T1000 (cell line): ENCODE measurements around the gene MATCAP1.

Experiments
- DNase-seq: peaks from one replicate; lab custom pipeline; 2025; ENCODE audit warnings: mixed read lengths; lab: John Stamatoyannopoulos, UW

MATCAP1 gene

GRCh38 chr16:67208154-67208896 is 24.6 kb upstream of the MATCAP1 start:
- DNase-seq, result no peak

DNA sequence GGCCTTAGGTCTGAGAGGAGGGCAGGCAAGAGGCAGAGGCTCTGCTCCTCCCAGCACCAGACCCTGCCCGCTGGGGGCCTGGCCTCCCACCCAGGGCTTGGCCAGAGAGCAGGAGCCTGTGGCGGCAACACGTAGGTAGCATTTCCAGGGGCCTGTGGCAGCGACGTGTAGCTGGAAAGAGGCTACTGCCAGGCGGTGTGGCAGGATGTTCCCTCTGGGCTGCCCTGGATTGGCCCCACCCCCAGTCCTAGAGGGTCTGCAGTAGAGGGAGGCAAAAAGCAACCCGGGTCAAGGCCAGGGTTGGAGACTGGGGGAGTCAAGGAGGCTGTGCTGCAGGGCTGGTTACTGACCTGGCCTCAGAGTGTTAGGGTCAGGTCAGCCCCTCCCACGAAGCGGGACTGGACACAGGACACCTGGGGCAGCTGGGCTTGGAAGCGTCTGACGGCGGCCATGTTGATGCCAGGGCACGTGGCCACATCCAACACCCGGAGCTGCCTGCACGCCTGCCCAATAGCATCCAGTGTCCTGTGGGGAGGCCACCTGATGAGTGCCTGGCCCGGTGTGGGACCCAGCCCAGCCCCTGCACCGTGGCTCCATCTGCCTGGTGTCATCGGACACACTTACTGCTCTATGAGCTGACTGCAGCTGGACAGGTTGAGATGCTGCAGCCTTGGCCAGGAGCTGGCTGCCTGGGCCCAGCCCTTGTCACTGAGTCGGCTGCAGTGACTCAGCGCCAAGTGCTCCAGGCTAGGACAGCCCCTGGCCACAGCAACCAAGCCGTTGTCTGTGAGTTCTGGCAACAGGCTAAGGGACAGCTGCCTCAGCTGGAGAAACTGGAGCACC is 23.7 kb upstream of the MATCAP1 start:
- DNase-seq, result peak; percentile 45

DNA sequence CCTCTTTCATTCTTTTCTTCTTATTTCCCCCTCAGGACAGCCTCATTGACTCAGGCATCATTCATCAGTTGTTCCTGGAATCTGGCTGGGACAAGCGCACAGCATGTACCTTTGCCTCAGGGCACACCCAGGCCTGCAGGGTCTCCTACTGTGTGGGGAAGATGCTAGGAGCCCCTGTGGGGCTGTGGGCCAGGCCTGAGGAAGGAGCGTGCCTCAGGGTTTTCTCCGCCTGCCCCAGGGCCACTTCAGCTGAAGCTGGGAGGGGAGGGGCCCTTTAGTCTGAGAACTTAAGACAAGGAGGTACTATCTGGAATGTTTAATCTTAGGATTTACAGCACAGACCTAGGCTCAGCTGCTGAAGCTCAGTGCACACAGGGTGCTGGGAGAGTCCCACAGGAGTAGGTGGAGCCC is 23.1 kb upstream of the MATCAP1 start:
- peak; percentile 62 for DNase-seq

DNA sequence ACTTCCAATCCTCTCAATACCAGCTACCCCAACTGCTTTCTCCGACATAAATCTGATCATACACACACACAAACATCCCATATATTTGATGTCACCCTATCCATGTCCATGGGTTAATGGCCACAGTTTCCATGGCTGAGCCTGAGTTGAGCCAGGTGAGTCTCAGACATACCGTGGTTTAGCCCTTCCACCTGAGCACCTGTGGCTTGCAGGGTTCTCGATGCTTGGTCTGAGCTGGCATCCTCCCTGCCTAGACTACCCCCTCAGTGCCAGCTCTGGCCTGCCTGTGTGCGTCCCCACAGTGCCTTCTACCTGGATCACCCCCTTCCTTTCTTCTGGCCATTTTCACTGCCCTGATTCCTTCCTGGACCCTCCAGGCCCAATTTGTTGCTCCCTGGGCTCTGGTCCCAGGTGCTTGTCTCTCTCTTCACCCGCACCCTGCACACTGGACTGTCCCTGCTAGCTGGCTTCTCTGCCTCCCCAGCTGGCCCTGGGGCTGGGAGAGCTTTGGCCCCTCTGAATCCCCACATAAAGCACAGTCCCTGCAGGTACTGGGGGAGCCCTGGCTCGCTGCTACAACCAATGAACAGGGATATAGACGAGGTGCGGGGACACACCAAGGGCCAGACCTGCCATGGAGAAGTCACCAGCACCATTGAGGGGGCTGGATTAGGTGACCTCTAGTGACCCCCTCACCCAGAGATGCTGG is 22.5 kb upstream of the MATCAP1 start:
- DNase-seq, result no peak

GRCh38 chr16:67204076-67204475 is 20.3 kb upstream of the MATCAP1 start:
- no peak for DNase-seq

DNA sequence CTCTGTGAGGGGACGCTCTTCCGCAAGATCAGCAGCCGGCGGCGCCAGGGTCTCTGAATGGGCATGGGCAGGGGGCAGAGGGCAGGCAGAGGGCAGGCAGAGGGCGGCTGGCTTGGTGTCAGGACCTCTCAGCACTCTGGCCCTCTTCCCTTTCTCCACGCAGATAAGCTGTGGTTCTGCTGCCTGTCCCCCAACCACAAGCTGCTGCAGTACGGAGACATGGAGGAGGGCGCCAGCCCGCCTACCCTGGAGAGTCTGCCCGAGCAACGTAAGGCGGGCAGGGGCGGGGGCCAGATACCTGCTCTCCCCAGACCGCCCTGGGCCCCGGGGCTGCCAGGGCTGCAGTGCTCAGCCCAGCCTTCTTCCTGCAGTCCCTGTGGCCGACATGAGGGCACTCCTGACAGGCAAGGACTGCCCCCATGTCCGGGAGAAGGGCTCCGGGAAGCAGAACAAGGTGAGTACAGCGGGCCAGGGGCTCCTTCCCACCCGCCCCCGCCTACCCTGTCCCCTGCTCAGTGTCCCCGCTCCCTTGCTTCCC is 19.3 kb upstream of the MATCAP1 start:
- no peak for DNase-seq

GRCh38 chr16:67202426-67202825 is 18.7 kb upstream of the MATCAP1 start:
- DNase-seq, result no peak

GRCh38 chr16:67201411-67202345 is 17.9 kb upstream of the MATCAP1 start:
- no peak for DNase-seq

DNA sequence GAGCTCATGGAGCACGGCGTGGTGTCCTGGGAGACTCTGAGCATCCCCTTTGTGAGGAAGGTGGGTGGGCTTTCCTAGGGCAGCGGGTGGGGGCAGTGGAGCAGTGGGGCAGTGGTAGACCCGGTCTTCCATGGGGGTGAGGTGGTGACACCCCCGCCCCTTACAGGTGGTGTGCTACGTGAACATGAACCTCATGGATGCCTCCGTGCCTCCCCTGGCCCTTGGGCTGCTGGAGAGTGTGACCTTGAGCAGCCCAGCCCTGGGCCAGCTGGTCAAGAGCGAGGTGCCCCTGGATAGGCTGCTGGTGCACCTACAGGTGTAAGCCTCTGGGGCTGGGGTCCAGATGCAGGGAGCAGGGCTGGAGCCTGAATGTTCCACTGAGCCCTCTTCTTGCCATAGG is 16.7 kb upstream of the MATCAP1 start:
- no peak for DNase-seq

- no peak for DNase-seq
These were observed 16.0 kb upstream of the MATCAP1 start for GRCh38 chr16:67199808-67200198.

- no peak for DNase-seq
These were observed 15.4 kb upstream of the MATCAP1 start, which contains the start of gene ELMO3 for GRCh38 chr16:67199011-67199807. Gene ELMO3 (plus strand): TSS chr16:67199131. CDS start chr16:67199327, 196 bp downstream.

DNA sequence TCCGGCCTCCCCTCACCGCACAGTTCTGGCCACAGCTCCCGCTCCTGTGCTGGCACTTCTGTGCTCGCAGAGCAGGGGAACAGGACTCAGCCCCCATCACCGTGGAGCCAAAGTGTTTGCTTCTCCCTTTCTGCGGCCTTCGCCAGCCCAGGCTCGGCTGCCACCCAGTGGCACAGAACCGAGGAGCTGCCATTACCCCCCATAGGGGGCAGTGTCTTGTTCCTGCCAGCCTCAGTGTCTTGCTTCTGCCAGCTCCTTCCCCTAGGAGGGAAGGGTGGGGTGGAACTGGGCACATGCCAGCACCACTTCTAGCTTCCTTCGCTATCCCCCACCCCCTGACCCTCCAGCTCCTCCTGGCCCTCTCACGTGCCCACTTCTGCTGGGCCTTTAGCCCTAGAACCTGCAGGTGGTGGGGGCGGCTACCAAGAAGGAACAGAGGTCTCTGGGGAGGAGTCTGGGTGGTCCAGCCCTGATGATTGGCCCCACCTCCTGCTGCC is 14.5 kb upstream of the MATCAP1 start:
- DNase-seq, result no peak

GRCh38 chr16:67197704-67198103 is 13.9 kb upstream of the MATCAP1 start:
- DNase-seq, result no peak

- no peak for DNase-seq
These were observed 13.1 kb upstream of the MATCAP1 start for GRCh38 chr16:67196881-67197280.

DNA sequence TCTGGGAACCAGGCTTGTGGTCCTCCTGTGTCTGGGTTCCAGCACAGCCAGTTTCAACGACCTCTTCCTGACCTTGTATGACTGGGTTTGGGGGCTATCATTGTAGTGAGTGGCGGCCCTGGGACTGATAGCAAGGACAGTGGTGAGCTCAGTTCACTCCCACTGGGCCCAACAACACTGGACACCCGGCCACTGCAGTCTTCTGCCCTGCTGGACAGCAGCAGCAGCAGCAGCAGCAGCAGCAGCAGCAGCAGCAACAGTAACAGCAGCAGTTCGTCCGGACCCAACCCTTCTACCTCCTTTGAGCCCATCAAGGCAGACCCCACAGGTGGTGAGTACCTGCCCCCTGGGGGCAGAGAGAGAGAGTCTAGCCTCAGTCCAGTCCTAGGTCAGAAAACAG is 11.9 kb upstream of the MATCAP1 start:
- no peak for DNase-seq

DNA sequence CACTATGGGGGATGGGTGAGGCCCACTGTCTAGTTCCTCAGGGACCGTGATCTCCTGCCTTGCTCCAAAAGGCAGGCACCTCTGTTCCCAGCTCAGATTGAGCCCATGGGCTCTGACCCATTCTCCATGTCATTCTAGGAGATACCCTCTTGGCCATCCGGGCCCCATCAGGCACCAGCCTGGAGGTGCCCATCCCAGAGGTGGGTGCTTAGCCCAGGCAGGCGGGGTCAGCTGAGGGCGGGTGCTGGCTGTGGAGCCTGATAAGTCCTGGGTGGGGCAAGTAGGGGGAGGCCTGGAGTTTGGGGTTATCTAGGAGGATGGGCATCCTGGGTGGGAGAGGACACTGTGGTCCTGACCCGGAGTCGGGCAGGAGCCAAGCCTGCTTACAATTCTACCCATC is 10.5 kb upstream of the MATCAP1 start:
- DNase-seq, result no peak

DNA sequence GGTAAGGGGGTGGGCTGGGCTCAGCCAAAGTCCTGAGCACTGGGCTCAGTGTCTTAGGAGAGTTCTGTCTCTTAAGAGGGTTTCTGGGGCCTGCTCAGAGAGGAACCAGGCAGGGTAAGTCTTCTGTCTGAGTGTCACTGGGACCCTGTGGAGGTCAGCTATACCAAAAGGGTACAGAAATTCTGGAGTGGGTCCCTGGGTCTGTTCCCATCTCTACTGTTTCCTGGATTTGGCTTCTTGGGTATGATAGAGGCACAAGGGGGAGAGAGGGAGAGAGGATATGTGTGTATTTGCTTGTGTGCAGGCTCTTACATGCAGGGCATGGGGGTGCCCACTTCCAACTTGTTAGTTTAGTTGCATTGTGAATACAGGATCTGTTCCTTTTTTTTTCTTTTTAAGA is 9.8 kb upstream of the MATCAP1 start:
- DNase-seq, result no peak

- DNase-seq, result no peak
These were observed 9.1 kb upstream of the MATCAP1 start for GRCh38 chr16:67192781-67193361.

DNA sequence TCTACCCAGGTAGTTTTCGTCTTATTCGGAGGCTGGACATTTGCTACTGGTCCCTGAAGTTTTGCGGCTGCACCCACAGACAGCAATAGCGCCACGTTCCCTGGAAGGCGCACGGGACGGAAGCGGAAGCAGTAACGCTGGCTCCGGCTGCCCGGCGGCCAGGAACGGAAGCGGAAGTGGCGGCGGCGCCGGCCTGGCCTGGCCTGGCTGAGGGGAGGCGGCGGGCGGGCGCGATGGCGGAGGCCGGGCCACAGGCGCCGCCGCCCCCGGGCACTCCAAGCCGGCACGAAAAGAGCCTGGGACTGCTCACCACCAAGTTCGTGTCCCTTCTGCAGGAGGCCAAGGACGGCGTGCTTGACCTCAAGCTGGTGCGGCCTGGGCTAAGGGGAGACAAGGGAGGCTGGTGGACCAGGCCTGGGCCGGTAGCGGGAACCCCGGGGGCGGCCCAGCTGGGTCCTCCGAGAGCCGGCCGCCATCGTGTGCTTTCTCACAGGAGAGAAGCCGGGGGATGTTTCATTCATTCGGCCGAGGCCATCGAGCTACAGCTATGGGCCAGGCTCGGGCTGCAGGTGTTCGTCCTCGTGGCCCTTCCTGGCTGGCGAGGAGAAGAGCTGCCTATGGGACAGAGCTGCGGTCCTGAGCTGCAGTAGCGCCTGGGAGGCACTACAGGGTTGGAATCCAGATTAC is 8.4 kb upstream of the MATCAP1 start, which contains the start of gene E2F4:
TSS of gene E2F4 (plus strand) at position 161 of the 687 bp plus-strand sequence. CDS start at position 234, 73 bp downstream.
- peak; percentile 71 for DNase-seq
